ENCODE results near the gene LHCGR.
"Not testable (repeated sequence)": the region's sequence is repeated elsewhere in the genome, so short reads cannot be mapped to it uniquely, and the experiment has no call there.

LHCGR gene

GRCh38 chr2:48747319-48747718 is 8.2 kb downstream of the LHCGR start:
- DNase-seq (ENCODE audit: low read depth), result no peak
- TF ChIP-seq CTCF (conservative IDR thresholded peaks at IDR 0.05; ENCODE audit: low read length), result no peak
- H3K4me3 ChIP-seq (ENCODE audit: low read length), result no peak overlapping the region

- DNase-seq (ENCODE audit: low read depth); H3K4me3 ChIP-seq (ENCODE audit: low read length): not testable (repeated sequence)
Observed at GRCh38 chr2:48739236-48739635, 16.3 kb downstream of the LHCGR start.

GRCh38 chr2:48738806-48739205 is 16.7 kb downstream of the LHCGR start:
- H3K4me3 ChIP-seq (ENCODE audit: low read length), result no peak overlapping the region
- TF ChIP-seq CTCF (conservative IDR thresholded peaks at IDR 0.05; ENCODE audit: low read length), result no peak
- peak; percentile 37 for DNase-seq (ENCODE audit: low read depth)

- H3K4me3 ChIP-seq (ENCODE audit: low read length), result no peak overlapping the region
- no peak for DNase-seq (ENCODE audit: low read depth)
- TF ChIP-seq CTCF (conservative IDR thresholded peaks at IDR 0.05; ENCODE audit: low read length), result no peak
Observed at GRCh38 chr2:48736251-48736650, 19.3 kb downstream of the LHCGR start.

- no peak for TF ChIP-seq CTCF (conservative IDR thresholded peaks at IDR 0.05; ENCODE audit: low read length)
- H3K4me3 ChIP-seq (ENCODE audit: low read length), result no peak overlapping the region
- DNase-seq (ENCODE audit: low read depth), result peak; percentile 54
Observed at GRCh38 chr2:48734576-48735303, 20.8 kb downstream of the LHCGR start.

- DNase-seq (ENCODE audit: low read depth), result no peak
- no peak overlapping the region for H3K4me3 ChIP-seq (ENCODE audit: low read length)
- no peak for TF ChIP-seq CTCF (conservative IDR thresholded peaks at IDR 0.05; ENCODE audit: low read length)
Observed at GRCh38 chr2:48733067-48733503, 22.4 kb downstream of the LHCGR start.

- no peak for TF ChIP-seq CTCF (conservative IDR thresholded peaks at IDR 0.05; ENCODE audit: low read length)
- no peak overlapping the region for H3K4me3 ChIP-seq (ENCODE audit: low read length)
- DNase-seq (ENCODE audit: low read depth), result no peak
Observed at GRCh38 chr2:48728840-48729239, 26.7 kb downstream of the LHCGR start.

Measured in AG10803 (cell line).